ENCODE measurements around the gene RPL7A. TPM values are rescaled to one million over a fixed set of nuclear protein-coding genes. Genes with fewer than 3 reads are reported as not detected.
"Not testable (repeated sequence)": the region's sequence is repeated elsewhere in the genome, so short reads cannot be mapped to it uniquely, and the experiment has no call there.

The RPL7A gene
- total RNA-seq, 1 experiment from 2014 or later: 2,895 TPM

DNA sequence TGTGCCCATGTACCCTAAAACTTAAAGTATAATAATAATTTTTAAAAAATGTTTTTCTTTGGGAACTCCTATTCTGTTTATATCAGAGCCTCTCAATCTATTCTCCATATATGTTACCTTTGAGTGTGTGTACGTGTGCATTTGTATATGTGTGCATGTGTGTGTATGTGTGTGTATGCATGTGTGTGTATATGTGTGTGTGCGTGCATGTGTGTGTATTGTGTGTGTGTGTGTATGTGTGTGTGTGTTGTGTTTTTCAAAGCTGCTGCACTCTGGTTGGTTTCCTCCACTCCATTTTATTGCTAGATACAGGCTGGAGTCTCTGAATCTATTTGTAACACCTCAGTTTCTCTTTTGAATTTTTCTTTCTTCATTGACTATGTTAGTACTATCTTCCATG, 32.0 kb upstream of the RPL7A start:
- Histone ChIP-seq H2BK15ac (ENCODE audit: low read depth, low read length) (no peak overlapping the region), H3K4me1 (ENCODE audit: insufficient read depth, low read length) (no peaks in the 10 kb centered on the region; the same call in 1 of the 2 replicates)
- no CpG with 5 or more reads among the region's 2 CpGs for WGBS (ENCODE audit: extremely low coverage, insufficient read length, low lambda C conversion rate)

DNA sequence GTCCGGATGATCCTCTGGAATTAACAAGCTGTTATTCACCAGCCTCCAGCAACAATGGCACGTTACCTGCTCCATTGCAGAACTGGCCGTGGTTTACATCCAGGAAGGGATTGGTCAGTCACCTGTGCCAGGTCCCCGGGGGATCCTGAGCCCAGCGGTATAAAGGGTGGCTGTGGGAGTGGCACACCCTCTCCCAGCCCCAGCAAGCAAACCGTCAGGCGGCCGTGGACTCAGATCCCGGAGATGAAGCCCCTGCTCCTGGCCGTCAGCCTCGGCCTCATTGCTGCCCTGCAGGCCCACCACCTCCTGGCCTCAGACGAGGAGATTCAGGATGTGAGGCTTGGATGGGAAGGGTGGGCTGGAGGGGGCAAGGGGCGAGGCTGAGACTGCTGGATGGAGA, 30.5 kb upstream of the RPL7A start:
- DNase-seq; H3K4me1 ChIP-seq (ENCODE audit: insufficient read depth, low read length); H2AK5ac ChIP-seq (ENCODE audit: insufficient read length, low read length); H3K9ac ChIP-seq (ENCODE audit: extremely low read depth, insufficient read length, low read length); H3K23ac ChIP-seq (ENCODE audit: insufficient read length, low read depth, low read length); H3K27ac Mint-ChIP-seq; H2BK120ac ChIP-seq (ENCODE audit: low read depth, low read length, poor library complexity, severe bottlenecking); H2BK15ac ChIP-seq (ENCODE audit: low read depth, low read length); H2AFZ ChIP-seq (ENCODE audit: low read length); H2BK20ac ChIP-seq (ENCODE audit: low read depth, low read length, poor library complexity, severe bottlenecking); H3K4me2 ChIP-seq (ENCODE audit: insufficient read depth, insufficient read length, low read length); H3K79me1 ChIP-seq (ENCODE audit: insufficient read depth, low read depth, low read length, poor library complexity, severe bottlenecking); H3K4ac ChIP-seq (ENCODE audit: low read depth, low read length); H3K14ac ChIP-seq (ENCODE audit: insufficient read depth, low read length); H2BK5ac ChIP-seq (ENCODE audit: insufficient read length, low read length); H4K8ac ChIP-seq (replicated peaks; ENCODE audit: insufficient read length, low read depth, low read length); H3K79me2 ChIP-seq (ENCODE audit: insufficient read depth, low read length); H3K36me3 Mint-ChIP-seq (ENCODE audit: insufficient read depth in 1 of 3, low read depth in 3 of 3); H3K4me3 Mint-ChIP-seq; H3K18ac ChIP-seq (ENCODE audit: insufficient read length, low read depth, low read length); H3K9me3 ChIP-seq (ENCODE audit: control insufficient read depth, low read depth, low read length); H4K20me1 ChIP-seq (ENCODE audit: control insufficient read depth, insufficient read depth, insufficient read length); H4K5ac ChIP-seq (ENCODE audit: insufficient read length, low read depth, low read length); H3K56ac ChIP-seq (ENCODE audit: insufficient read length, low read depth, low read length); H3K4me1 Mint-ChIP-seq; H3K27ac ChIP-seq (ENCODE audit: insufficient read length, low read depth, low read length); H3K23me2 ChIP-seq (ENCODE audit: insufficient read length, low read depth, low read length, poor library complexity, severe bottlenecking); H4K91ac ChIP-seq (ENCODE audit: insufficient read length, low read depth, low read length); H2BK12ac ChIP-seq (ENCODE audit: insufficient read length, low read depth, low read length); H3K9me3 Mint-ChIP-seq; H3T11ph ChIP-seq (ENCODE audit: low read length); H3K27me3 ChIP-seq (ENCODE audit: insufficient read depth, low read length): not testable (repeated sequence)
- no CpG with 5 or more reads among the region's 13 CpGs for WGBS (ENCODE audit: extremely low coverage, insufficient read length, low lambda C conversion rate)
- peaks cover 13% of the 10 kb centered on the region; the same call in 1 of the 2 replicates for H3K27me3 Mint-ChIP-seq (ENCODE audit: low read depth)

More for the DNA sequence above, 32.0 kb upstream of the RPL7A start:
- Histone ChIP-seq H3K4me2 (ENCODE audit: insufficient read depth, insufficient read length, low read length) (no peak overlapping the region), H3K23me2 (ENCODE audit: insufficient read length, low read depth, low read length, poor library complexity, severe bottlenecking) (no peaks in the 10 kb centered on the region), H3K79me1 (ENCODE audit: insufficient read depth, low read depth, low read length, poor library complexity, severe bottlenecking) (no peaks in the 10 kb centered on the region), H3T11ph (ENCODE audit: low read length) (no peak overlapping the region), H3K56ac (ENCODE audit: insufficient read length, low read depth, low read length) (no peak overlapping the region), H3K23ac (ENCODE audit: insufficient read length, low read depth, low read length) (no peak overlapping the region), H3K18ac (ENCODE audit: insufficient read length, low read depth, low read length) (no peak overlapping the region), H2AK5ac (ENCODE audit: insufficient read length, low read length) (no peak overlapping the region), H4K91ac (ENCODE audit: insufficient read length, low read depth, low read length) (no peak overlapping the region), H2AFZ (ENCODE audit: low read length) (no peak overlapping the region), H4K5ac (ENCODE audit: insufficient read length, low read depth, low read length) (no peak overlapping the region), H3K4ac (ENCODE audit: low read depth, low read length) (no peak overlapping the region), H3K79me2 (ENCODE audit: insufficient read depth, low read length) (no peaks in the 10 kb centered on the region), H3K14ac (ENCODE audit: insufficient read depth, low read length) (no peak overlapping the region), H3K9ac (ENCODE audit: extremely low read depth, insufficient read length, low read length) (no peak overlapping the region), H4K20me1 (ENCODE audit: control insufficient read depth, insufficient read depth, insufficient read length) (no peaks in the 10 kb centered on the region), H3K9me3 (ENCODE audit: control insufficient read depth, low read depth, low read length) (no peaks in the 10 kb centered on the region), H4K8ac (replicated peaks; ENCODE audit: insufficient read length, low read depth, low read length) (no peak overlapping the region), H3K27ac (ENCODE audit: insufficient read length, low read depth, low read length) (no peak overlapping the region), H2BK20ac (ENCODE audit: low read depth, low read length, poor library complexity, severe bottlenecking) (no peak overlapping the region), H3K27me3 (ENCODE audit: insufficient read depth, low read length) (no peaks in the 10 kb centered on the region), H2BK12ac (ENCODE audit: insufficient read length, low read depth, low read length) (no peak overlapping the region), H2BK120ac (ENCODE audit: low read depth, low read length, poor library complexity, severe bottlenecking) (no peak overlapping the region), H2BK5ac (ENCODE audit: insufficient read length, low read length) (no peak overlapping the region)
- no peak for DNase-seq
- TF ChIP-seq, protein P1, sequence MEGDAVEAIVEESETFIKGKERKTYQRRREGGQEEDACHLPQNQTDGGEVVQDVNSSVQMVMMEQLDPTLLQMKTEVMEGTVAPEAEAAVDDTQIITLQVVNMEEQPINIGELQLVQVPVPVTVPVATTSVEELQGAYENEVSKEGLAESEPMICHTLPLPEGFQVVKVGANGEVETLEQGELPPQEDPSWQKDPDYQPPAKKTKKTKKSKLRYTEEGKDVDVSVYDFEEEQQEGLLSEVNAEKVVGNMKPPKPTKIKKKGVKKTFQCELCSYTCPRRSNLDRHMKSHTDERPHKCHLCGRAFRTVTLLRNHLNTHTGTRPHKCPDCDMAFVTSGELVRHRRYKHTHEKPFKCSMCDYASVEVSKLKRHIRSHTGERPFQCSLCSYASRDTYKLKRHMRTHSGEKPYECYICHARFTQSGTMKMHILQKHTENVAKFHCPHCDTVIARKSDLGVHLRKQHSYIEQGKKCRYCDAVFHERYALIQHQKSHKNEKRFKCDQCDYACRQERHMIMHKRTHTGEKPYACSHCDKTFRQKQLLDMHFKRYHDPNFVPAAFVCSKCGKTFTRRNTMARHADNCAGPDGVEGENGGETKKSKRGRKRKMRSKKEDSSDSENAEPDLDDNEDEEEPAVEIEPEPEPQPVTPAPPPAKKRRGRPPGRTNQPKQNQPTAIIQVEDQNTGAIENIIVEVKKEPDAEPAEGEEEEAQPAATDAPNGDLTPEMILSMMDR (conservative IDR thresholded peaks at IDR 0.05): no peak
- peaks cover 0 to 3% of the 10 kb centered on the region in 2 experiments; a peak in 1 of 5 replicates for H3K9me3 Mint-ChIP-seq
- peaks cover 12% of the 10 kb centered on the region; the same call in 1 of the 2 replicates for H3K27me3 Mint-ChIP-seq (ENCODE audit: low read depth)
- H3K36me3 Mint-ChIP-seq (ENCODE audit: insufficient read depth in 1 of 3, low read depth in 3 of 3): no peaks in the 10 kb centered on the region
- no peaks in the 10 kb centered on the region for H3K4me1 Mint-ChIP-seq
- no peak overlapping the region for H3K27ac Mint-ChIP-seq
- no peak overlapping the region for H3K4me3 Mint-ChIP-seq
